WERI-Rb-1 (cell line): ENCODE data around the gene LYPD6B.

ENCODE experiments used
- DNase-seq: peaks from one replicate; pipeline ENCODE4 v3.0.0-alpha.2; 2020
- H3K27ac ChIP-seq: fragments of 250-450 bp; sonication (Bioruptor Pico); 2 replicates; pipeline ENCODE4 v1.5.1; 2020; ENCODE audit warnings: mild to moderate bottlenecking, moderate library complexity
- H3K27me3 ChIP-seq: fragments of 250-450 bp; sonication (Bioruptor Pico); 2 replicates; pipeline ENCODE4 v1.5.1; 2021; ENCODE audit warnings: mild to moderate bottlenecking, low read depth, moderate library complexity; ENCODE audit not compliant: insufficient read depth, severe bottlenecking
- H3K36me3 ChIP-seq: fragments of 250-450 bp; sonication (Bioruptor Pico); 2 replicates; pipeline ENCODE4 v1.5.1; 2020; ENCODE audit warnings: mild to moderate bottlenecking, moderate library complexity
- H3K4me3 ChIP-seq: 2 replicates; pipeline ENCODE4 v1.5.1; 2011; ENCODE audit warnings: low read depth, mild to moderate bottlenecking, control low read depth, low read length
- H3K9me3 ChIP-seq: fragments of 250-450 bp; sonication (Bioruptor Pico); 2 replicates; pipeline ENCODE4 v1.5.1; 2021; ENCODE audit warnings: mild to moderate bottlenecking, moderate library complexity; ENCODE audit not compliant: severe bottlenecking
- TF ChIP-seq, protein P1 (sequence below): IDR thresholded peaks from 2 replicates; pipeline ENCODE4 v1.5.1; 2011; ENCODE audit warnings: low read depth, mild to moderate bottlenecking, control low read depth, inconsistent platforms, low read length

The LYPD6B gene

DNA sequence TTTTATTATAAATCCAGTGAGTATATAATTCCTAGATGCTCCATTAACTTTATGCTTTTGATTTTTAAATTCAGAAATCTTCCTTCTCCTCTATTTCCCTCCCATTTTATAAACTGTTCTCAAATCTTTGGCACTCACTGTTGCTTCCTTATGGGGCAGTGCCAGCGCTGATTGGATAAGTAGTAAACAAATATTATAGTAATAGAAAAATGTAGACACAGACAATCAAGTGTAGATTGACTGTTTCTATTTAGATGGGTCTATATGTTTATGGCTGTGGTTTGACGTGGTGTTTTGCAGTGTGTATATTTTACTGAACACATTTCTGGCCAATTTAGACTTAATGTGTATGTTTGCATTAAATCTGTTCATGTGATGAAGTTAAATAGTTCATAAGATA lies 36.6 kb downstream of the LYPD6B start:
- no peaks in the 10 kb centered on the region for H3K27me3 ChIP-seq
- no peaks in the 10 kb centered on the region for H3K36me3 ChIP-seq
- DNase-seq, result no peak
- H3K4me3 ChIP-seq, result no peak overlapping the region
- no peak overlapping the region for H3K27ac ChIP-seq
- no peaks in the 10 kb centered on the region for H3K9me3 ChIP-seq
- TF ChIP-seq, protein P1, sequence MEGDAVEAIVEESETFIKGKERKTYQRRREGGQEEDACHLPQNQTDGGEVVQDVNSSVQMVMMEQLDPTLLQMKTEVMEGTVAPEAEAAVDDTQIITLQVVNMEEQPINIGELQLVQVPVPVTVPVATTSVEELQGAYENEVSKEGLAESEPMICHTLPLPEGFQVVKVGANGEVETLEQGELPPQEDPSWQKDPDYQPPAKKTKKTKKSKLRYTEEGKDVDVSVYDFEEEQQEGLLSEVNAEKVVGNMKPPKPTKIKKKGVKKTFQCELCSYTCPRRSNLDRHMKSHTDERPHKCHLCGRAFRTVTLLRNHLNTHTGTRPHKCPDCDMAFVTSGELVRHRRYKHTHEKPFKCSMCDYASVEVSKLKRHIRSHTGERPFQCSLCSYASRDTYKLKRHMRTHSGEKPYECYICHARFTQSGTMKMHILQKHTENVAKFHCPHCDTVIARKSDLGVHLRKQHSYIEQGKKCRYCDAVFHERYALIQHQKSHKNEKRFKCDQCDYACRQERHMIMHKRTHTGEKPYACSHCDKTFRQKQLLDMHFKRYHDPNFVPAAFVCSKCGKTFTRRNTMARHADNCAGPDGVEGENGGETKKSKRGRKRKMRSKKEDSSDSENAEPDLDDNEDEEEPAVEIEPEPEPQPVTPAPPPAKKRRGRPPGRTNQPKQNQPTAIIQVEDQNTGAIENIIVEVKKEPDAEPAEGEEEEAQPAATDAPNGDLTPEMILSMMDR, result no peak

DNA sequence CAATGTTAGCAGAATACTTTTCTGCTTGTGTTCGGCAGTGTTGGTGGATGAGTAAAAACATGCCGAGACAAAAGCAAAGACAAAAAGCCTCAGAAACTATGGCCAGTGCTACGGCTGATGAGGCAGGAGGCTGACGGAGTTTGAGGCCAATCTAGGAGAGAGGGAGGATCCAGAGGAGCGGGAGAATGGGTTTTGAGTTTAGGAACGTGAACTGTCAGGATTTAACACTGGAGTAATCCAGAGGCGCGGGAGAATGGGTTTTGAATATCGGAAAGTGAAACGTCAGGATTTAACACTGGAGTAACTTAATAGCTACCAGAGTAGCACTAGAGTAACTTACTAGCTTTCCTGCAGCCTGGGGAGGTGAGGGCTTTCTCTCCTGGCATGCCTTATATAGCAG lies 37.4 kb downstream of the LYPD6B start:
- Histone ChIP-seq H3K36me3 (no peaks in the 10 kb centered on the region), H3K9me3 (no peaks in the 10 kb centered on the region), H3K27ac (no peak overlapping the region), H3K4me3 (no peak overlapping the region), H3K27me3 (no peaks in the 10 kb centered on the region)
- TF ChIP-seq, protein P1, result no peak
- DNase-seq, result no peak

DNA sequence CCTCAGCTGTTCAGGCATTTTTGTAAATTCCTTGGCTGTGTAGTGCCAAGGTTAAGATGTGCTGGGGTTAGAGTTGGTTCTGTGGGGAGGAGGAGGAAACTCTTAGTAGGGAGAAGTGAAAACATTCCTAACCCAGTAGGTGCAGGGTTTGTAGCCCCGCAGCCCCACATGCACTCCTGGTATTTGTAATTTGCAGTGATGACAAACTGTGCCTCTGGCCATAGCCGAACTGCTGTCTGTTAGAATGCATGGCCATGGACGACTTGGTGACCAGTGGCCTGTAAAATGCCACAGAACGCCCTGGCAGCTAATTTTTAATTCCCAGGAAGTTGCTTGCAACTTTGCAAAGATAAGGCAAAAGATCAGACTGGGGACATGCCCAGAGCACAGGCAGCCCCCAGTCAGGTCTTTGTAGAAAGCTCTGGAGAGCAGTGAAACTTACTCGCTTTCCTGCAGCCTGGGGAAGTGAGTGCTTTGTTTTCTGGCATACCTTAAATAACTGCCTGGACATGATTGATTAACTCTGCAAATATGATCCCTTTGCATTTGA lies 38.4 kb downstream of the LYPD6B start:
- Histone ChIP-seq H3K9me3 (no peaks in the 10 kb centered on the region), H3K4me3 (no peak overlapping the region), H3K27me3 (no peaks in the 10 kb centered on the region), H3K36me3 (no peaks in the 10 kb centered on the region), H3K27ac (no peak overlapping the region)
- DNase-seq, result no peak
- TF ChIP-seq, protein P1, result no peak

DNA sequence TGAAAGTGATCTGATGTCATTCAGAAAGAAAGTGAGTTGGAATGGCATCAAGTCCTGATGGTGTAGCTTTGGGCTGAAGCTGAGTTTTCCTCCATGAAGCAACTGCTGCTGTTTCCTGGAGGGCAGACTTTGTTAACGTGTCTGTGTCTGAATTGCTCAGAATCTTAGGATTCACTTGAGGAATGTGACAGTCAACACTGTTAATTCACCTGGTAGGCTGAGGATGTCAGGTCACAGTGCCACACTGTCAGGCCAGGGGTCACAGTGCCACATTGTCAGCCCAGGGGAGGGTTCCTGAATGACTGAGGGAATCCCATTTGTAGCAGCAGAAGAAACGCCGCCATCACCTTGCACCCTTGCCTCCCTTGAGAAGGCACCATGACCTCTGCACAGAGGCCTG lies 39.4 kb downstream of the LYPD6B start:
- Histone ChIP-seq H3K4me3 (no peak overlapping the region), H3K36me3 (no peaks in the 10 kb centered on the region), H3K27ac (no peak overlapping the region), H3K9me3 (no peaks in the 10 kb centered on the region), H3K27me3 (no peaks in the 10 kb centered on the region)
- no peak for DNase-seq
- TF ChIP-seq, protein P1, result no peak

DNA sequence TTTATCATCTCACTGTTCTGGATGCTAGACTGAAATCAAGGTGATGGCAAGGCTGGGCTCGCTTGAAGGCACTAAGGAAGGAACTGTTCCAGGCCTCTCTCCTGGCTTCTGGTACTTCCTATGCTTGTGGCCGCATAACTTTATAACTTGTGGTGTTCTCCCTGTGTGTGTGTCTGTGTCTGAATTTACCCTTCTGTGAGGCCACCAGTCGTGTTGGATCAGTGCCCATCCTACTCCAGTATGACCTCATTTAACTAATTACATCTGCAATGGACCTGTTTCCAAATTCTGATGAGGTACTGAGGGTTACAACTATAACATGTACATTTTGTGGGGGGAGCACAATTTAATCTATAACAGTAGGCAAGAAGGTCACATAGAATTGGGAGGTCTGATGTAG lies 41.6 kb downstream of the LYPD6B start:
- H3K27ac ChIP-seq, result no peak overlapping the region
- H3K4me3 ChIP-seq, result no peak overlapping the region
- no peaks in the 10 kb centered on the region for H3K9me3 ChIP-seq
- H3K36me3 ChIP-seq, result no peaks in the 10 kb centered on the region
- no peaks in the 10 kb centered on the region for H3K27me3 ChIP-seq
- TF ChIP-seq, protein P1, result no peak
- no peak for DNase-seq

DNA sequence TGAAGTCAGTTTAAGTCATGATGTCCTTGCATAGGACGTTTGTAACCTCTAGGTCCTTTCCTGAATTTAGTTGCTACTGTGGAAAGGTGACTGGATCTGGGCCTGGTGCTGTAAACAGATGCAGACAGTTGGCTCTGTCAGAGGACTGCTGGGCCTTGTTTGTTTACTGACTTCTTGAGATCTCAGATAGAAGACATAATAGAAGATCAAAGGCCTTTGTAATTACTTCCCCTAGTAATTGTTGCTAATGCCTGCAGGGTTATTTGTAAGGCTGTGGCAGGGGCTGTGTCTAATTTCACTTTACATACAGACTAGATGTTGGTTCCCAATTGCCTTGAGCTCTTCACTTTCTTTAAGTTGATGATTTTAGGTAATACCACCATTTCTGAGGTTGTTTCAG lies 42.5 kb downstream of the LYPD6B start:
- Histone ChIP-seq H3K27ac (no peak overlapping the region), H3K9me3 (no peaks in the 10 kb centered on the region), H3K4me3 (no peak overlapping the region), H3K27me3 (no peaks in the 10 kb centered on the region), H3K36me3 (no peaks in the 10 kb centered on the region)
- DNase-seq, result no peak
- TF ChIP-seq, protein P1, result no peak
